D721Med (cell line): ENCODE data around the gene DCAKD.

ENCODE experiments used
- DNase-seq: peaks from one replicate; pipeline ENCODE4 v3.0.0; 2011; ENCODE audit warnings: low spot score; ENCODE audit not compliant: insufficient read length
- FAIRE-seq: peaks from 2 replicates; lab custom pipeline; 2011; peaks lifted over from hg19 to GRCh38; lab: Jason Lieb, UNC
- TF ChIP-seq, protein P1 (sequence below): IDR thresholded peaks from 2 replicates; pipeline ENCODE4 v1.5.1; 2012; ENCODE audit warnings: mild to moderate bottlenecking, control low read depth; ENCODE audit not compliant: insufficient read depth; ENCODE audit errors: missing control alignments

DCAKD gene

DNA sequence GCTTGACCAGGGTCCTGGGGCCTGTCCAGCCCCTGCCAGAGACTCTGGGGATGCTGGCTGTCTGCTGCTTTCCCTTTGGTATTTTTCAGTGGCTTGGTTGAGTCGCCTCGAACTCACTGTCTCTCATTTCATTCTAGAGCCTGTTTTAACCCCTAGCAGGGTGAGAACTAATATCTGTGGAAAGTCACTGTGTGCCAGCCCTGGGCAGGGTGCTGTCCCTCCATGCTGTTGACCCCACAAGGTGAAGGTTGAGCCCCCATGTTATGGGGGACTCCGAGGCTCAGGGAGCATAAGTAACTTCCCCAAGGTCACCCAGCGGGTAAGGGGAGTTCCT lies 33.0 kb downstream of the DCAKD start:
- TF ChIP-seq, protein P1, sequence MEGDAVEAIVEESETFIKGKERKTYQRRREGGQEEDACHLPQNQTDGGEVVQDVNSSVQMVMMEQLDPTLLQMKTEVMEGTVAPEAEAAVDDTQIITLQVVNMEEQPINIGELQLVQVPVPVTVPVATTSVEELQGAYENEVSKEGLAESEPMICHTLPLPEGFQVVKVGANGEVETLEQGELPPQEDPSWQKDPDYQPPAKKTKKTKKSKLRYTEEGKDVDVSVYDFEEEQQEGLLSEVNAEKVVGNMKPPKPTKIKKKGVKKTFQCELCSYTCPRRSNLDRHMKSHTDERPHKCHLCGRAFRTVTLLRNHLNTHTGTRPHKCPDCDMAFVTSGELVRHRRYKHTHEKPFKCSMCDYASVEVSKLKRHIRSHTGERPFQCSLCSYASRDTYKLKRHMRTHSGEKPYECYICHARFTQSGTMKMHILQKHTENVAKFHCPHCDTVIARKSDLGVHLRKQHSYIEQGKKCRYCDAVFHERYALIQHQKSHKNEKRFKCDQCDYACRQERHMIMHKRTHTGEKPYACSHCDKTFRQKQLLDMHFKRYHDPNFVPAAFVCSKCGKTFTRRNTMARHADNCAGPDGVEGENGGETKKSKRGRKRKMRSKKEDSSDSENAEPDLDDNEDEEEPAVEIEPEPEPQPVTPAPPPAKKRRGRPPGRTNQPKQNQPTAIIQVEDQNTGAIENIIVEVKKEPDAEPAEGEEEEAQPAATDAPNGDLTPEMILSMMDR, result no peak
- FAIRE-seq (no peak), DNase-seq (no peak)

DNA sequence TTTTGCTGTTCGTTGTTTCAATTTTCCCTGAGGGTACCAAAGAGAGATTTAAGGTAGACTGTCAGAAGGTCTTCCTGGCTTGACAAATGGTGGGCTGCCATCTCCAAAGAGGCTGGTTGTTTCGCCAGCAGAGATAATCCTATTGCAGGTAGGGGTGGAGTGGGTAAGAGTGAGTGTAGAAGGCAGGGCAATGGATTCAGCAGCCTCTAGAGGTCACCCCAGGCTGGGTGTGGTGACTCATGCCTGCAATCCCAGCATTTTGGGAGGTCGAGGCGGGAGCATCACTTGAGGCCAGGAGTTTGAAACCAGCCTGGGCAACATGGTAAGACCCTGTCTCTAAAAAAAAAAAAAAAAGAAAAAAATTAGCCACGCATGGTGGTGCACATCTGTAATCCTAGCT lies 34.6 kb downstream of the DCAKD start:
- DNase-seq (no peak), FAIRE-seq (no peak)
- TF ChIP-seq, protein P1, result peak; percentile 38

DNA sequence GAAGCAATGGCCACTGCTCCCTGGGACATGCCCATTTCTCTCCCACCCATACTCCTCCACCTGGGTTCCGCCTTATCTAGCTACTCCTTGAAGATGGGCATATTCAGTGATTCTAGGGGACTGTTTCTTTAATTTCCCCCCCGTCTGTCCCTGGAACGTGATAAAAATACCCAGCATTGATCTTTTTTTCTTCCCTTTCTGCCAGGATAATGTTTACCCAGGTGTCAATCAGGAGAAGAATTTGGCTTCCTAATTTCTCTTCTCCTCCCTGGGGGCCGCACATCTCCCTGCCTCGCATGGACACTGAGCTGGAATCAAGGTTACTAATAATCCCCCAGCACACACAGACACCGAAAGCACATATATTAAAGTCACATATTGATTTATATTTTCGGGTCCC lies 35.2 kb downstream of the DCAKD start:
- TF ChIP-seq, protein P1, result no peak
- FAIRE-seq, result no peak
- DNase-seq, result no peak

DNA sequence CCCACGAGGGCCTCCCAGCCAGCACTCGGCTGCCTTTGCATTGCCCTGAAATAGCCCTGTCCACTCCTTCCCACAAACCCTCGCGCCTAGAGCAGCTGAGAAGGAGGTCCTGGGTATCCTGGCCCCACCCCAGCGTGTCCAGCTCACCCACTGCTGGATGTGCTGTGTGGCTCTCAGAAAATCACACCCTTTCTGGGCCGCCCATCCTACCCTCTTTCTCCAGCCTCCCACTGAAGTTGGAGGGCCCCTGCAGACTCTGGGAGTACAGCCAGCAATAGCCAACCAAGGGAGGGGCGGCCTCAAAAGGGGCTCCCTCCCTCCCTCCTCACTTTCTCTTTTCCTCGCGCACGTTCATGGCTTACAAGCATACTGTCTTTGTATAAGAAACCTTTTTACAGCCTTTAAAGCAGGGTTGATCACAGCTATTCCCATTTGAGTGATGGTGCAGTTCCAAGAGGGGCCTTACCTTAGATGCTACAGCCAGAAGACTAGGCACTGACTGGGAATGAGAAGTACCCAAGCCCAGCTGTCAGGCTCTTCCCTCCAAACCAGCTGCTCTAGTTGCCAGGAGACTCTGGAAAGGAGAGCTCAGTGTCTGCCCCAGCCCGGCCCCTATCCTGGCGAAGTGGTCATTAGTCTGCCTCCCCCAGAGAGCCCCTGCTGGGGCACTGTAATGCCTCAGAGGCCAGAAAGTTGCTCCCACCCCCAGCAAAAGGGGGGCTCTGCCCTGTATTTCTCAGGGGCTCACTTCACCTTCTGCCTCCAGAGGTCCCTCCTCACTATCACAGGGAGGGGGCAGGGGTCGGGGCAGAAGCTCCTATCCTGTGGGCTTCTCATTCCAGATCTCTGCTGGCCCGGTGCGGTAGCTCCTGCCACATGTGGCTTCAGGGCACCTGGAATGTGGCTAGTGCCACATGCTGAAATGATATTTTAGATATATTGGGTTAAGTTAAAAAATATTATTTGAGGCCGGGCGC lies 38.1 kb downstream of the DCAKD start:
- TF ChIP-seq, protein P1, result no peak
- no peak for FAIRE-seq
- DNase-seq, result no peak

DNA sequence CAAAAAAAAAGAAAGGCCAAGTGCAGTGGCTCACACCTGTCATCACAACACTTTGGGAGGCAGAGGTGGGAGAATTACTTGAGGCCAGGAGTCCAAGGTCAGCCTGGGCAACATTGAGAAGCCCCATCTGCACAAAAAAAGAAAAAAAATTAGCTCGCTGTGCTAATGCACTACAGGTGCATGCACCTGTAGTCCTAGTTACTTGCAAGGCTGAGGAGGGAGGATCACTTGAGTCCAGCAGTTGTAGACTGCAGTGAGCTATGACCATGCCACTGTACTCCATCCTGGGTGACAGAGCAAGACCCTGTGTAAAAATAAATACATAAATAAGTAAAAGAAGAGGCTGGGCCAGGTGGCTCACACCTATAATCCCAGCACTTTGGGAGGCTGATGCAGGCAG lies 39.7 kb downstream of the DCAKD start:
- no peak for FAIRE-seq
- TF ChIP-seq, protein P1, result no peak
- DNase-seq, result no peak

DNA sequence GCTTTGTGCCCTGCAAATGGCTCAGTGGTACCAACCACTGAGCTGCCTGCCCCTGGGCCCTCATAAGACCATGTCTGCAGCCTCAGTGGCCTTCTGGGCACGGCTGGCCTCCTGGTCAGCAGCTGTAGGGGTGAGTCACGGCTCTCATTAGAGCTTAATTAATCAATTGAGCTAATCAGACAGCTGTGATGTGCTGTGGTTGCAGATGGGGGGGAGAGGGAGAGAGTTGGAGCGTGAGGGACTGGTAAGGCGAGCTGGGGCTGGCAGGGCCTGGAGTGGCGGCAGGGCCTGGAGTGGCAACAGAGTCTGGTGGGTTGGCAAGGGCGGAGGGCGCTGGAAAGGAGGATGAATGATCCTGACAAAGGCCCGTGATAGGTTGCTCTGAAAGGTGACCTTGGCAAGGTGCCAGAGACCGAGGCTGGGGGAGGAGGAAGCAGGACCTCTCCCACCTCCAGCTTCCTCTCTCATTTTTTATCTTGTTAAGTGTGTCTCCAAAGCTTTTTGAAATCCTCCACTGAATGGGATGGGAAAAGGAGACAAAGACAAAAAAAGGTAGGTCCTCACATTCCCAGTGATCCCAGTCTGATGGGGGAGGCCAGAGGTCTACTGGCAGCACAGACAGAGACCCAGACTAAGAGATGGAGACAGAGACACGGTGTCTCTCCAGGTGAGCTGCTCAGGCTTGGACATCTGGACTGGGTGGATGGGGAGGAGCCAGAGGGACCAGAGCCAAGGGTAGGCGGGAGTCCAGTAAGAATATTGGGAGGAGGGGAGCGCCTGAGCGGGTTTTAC lies 41.6 kb downstream of the DCAKD start:
- FAIRE-seq (no peak), DNase-seq (no peak)
- TF ChIP-seq, protein P1, result no peak
